PC-9 (cell line): ENCODE data around the gene FAHD1.

Experiments
- EZH2 ChIP-seq: fragments of 200-600 bp; sonication (generic); IDR thresholded peaks from 2 replicates; pipeline ENCODE4 v1.8.0; 2017; ENCODE audit warnings: antibody characterized with exemption, low read depth
- TF ChIP-seq, protein P1 (sequence below): fragments of 200-600 bp; sonication (generic); conservative IDR thresholded peaks from 2 replicates; pipeline ENCODE4 v1.6.1; 2017; ENCODE audit warnings: mixed run types, antibody characterized with exemption, mild to moderate bottlenecking, moderate library complexity

DNA sequence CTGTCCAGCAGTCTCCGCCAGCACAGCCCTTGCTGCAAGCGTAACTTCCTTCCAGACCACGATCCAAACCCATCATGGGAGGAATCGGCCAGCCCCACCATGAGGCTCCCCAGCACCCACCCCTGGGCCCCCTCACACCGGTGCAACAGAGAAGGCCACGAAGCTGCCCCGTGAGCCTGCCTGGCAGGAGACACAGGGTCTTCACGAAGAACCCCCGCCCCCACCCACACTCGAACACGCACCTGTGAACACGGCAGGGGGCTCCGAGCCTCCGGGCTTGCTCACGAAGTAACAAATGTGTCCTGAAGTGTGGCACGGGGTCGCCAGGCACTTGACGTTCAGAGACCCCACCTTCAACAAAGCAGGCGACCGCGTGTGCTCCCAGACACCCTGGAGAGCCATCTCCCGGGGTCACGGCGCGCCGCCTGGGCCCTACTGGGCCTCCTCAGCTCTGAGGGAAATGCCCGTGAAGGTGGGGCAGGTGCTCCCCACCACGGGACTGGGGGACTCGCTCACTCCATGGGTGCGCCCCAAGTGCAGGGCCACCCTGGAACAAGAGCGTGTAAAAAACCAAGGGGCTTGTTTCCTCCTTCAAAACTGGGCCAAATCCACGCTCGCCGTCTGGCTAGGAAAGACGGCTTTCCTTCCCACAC is 8.0 kb upstream of the FAHD1 start:
- TF ChIP-seq, protein P1, sequence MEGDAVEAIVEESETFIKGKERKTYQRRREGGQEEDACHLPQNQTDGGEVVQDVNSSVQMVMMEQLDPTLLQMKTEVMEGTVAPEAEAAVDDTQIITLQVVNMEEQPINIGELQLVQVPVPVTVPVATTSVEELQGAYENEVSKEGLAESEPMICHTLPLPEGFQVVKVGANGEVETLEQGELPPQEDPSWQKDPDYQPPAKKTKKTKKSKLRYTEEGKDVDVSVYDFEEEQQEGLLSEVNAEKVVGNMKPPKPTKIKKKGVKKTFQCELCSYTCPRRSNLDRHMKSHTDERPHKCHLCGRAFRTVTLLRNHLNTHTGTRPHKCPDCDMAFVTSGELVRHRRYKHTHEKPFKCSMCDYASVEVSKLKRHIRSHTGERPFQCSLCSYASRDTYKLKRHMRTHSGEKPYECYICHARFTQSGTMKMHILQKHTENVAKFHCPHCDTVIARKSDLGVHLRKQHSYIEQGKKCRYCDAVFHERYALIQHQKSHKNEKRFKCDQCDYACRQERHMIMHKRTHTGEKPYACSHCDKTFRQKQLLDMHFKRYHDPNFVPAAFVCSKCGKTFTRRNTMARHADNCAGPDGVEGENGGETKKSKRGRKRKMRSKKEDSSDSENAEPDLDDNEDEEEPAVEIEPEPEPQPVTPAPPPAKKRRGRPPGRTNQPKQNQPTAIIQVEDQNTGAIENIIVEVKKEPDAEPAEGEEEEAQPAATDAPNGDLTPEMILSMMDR = no peak
- no peak for TF ChIP-seq EZH2
